Measurements from ENCODE around the gene VWA3B. TPM values are rescaled to one million over a fixed set of nuclear protein-coding genes. Genes with fewer than 3 reads are reported as not detected.
A peak's percentile ranks its signal among the peaks of the same experiment; 100 is the strongest.
"Not testable (repeated sequence)": the region's sequence is repeated elsewhere in the genome, so short reads cannot be mapped to it uniquely, and the experiment has no call there.

Gene VWA3B
- total RNA-seq, 1 experiment from 2014 or later = not detected

DNA sequence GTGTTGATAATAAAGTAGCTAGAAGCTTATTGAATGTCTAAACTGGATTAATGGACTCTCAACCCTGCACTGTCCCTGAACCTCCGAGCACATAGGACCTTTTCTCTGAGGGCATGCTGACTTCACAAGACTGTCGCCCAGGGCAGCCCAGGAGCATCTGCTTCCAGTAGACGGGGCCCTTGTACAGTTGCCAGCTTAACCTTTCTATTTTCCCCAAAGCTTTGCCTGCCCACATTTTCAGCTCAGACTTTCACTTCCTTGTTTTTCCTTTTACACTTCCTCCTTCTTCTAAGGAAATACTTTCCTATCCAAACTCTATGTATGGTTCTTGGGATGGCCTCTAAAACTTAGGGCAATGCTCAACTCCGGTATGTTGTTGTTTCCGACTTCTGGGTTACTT lies 1.3 kb downstream of the VWA3B start:
- DNase-seq (ENCODE audit: low spot score) = no peak

DNA sequence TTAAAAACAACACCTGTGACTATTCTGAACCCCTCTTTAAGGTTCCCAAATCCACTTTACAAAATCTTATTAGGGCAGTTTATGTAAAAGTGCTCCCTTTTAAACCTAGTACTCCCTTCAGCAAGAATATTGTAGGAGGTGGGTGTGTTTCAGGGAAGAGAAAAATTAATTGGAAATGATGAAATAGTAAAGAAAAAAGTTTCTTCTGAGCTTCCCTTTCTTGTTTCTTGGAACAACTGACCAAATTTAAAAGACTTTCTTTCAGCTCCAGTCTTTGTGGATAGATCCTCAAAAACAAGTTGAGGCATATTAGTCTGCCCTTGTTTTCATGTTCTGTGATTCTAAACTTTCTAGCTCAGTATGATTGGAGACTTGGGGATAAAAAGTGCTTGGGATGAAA lies 3.0 kb downstream of the VWA3B start:
- no peak for DNase-seq (ENCODE audit: low spot score)

DNA sequence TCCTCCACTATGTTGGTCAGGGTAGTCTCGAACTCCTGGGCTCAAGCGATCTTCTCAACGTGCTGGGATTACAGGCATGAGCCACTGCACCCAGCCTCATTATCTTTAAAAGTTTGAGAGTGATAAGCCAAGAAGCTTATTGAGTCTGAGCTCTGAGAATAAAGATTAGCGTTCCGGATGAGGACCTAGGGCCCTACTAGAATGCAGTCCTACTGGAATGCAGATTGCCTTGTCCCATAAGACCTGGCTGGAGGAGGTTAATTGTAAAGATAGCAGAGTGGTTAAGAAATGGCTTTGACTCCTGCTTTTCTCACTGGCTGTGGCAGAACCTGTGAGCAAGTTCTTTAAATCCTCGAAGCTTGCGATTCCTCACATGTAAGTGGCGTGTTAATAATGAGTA lies 4.0 kb downstream of the VWA3B start:
- no peak for DNase-seq (ENCODE audit: low spot score)

DNA sequence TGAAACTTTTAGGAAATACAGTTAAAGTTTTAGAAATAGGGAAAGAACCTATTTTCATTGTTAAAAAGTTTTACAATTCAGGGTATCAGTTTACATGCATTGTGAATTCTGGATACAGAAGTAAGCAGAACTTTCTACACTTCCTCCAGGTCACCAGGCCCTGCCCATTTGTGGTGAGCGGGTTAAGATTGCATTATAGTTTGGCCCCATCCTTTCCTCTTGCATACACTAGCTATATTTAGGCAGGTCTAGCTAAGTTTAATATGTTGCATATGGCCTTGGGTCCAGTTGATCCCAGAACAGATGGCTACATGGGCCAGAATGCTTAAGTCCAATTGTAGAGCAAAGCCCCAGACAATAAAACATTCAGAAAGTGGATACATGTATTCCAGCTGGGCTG lies 4.8 kb downstream of the VWA3B start:
- DNase-seq (ENCODE audit: low spot score) = no peak

DNA sequence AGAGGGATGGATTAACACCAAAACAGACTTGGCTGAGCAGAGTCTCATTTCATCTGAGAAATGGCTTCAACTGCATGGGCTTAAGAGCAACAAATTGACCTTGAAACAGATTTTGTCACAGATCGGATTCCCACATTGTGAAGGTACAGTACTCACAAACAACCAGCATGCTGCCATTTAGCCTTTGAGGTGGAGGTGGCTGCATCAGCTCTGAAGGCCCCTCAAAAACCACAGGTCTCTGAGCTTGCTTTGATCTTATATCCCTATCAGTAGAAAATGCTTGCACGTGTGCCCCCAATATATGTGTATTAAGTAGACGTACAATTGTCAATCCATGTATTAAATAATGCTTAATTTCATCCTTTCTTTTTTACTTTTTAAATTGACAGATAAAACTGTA lies 6.2 kb downstream of the VWA3B start:
- no peak for DNase-seq (ENCODE audit: low spot score)

DNA sequence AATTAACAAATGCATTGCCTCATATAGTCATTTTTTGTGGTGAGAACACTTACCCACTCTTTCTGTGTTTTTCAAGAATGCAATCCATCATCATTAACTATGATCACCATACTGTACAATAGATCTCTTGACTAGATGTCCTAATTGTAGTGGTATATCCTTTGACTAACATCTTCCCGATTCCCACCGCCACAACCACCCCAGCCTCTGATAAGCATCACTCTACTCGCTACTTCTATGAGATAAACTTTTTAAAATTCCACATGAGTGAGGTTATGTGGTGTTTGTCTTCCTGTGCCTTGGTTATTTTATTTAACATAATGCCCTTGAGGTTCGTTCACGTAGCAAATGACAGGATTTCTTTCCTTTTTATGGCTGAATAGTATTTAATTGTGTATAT lies 6.6 kb downstream of the VWA3B start:
- no peak for DNase-seq (ENCODE audit: low spot score)

DNA sequence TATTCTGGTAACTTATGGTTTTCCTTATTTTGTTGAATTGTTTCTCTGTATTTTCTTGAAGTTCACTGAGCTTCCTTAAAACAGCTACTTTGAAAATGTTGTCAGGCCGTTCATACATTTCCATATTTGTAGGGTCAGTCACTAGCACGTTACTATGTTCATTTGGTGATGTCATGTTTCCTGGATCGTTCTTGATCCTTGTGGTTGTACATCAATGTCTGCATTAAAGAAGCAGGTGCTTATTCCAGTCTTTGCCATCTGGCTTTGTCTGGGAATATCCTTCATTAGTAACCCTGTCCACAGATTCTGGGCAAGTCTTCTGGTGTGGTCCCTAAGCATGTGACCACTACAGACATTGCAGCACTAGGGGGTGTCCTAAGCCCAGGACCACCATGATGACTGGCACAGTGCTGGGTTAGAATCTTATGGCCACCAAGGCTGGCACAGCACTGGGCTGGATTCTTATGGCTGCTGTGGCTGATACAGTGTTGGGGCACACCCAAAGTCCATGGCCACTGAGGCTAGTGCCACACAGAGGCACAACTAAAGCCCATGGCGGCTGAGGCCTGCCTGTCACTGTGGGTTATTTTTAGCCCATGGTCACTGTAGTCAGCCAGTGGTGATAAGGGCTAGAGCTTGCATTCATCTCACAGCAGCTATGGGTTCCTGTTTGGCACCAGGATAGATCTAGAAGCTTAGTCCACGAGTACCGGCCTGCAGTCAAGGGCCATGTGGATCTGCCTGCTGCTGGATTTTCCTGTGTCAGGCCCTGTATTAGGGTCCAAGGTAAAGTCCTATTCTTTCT lies 13.2 kb downstream of the VWA3B start:
- DNase-seq (ENCODE audit: low spot score) = no peak

DNA sequence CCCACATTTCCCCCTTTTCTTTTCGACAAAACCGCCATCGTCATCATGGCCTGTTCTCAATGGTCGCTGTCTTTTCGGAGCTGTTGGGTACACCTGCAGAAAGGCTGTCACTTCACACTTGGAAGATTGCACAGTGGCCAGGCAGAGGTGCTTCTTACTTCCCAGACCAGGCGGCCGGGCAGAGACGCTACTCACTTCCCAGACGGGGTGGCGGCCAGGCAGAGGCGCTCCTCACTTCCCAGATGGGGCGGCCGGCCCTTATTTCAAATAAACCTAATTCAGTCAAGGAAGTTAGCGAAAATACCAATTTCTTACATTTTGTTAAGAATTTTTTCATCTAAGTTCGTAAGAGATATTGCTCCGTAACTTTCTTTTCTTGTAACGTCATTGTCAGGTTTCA lies 15.3 kb downstream of the VWA3B start:
- not testable (repeated sequence) for DNase-seq (ENCODE audit: low spot score)

DNA sequence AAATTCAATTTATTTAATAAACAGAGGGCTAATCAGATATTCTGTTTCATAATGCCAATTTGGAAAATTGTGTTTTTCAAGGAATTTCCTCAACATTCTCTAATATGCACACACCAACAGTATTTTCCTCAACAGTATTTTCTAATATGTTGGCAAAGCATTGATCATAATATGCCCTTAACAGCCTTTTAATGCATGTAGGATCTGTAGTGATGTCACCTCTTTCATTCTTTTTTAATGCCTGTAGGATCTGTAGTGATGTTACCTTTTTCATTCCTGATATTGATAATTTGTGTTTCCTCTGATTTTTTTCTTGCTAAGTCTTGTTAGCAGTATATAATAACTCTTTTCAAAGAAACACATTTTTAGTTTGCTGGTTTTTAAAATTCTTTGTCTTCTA lies 15.9 kb downstream of the VWA3B start:
- DNase-seq (ENCODE audit: low spot score) = no peak

DNA sequence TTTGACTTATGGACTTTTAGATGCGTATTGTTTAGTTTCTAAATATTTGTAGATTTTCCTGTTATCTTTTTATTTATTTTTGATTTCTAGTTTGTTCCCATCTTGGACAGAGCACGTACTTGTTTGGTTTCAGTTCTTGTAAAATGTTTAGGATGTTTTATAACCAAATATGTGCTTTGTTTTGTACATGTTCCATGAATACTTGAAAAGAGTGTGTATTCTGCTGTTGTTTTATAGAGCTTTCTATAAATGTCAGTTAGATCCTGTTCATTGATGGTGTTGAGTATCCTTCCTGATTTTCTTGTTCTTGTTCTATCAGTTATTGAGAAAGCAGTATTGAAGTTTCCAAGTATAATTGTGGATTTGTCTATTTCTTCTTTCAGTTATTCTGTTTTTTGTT lies 21.1 kb downstream of the VWA3B start:
- no peak for DNase-seq (ENCODE audit: low spot score)

DNA sequence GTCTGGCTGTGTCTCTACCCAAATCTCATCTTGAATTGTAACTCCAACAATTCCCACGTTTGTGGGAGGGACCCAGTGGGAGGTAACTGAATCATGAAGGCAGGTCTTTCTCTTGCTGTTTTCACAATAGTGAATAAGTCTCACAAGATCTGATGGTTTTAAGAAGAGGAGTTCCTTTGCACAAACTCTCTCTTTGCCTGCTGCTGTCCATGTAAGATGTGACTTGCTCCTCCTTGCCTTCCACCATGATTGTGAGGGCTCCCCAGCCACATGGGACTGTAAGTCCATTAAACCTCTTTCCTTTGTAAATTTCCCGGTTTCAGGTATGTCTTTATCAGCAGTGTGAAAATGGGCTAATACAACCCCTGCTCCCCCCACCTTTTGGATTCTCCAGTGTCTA lies 23.8 kb downstream of the VWA3B start:
- no peak for DNase-seq (ENCODE audit: low spot score)

DNA sequence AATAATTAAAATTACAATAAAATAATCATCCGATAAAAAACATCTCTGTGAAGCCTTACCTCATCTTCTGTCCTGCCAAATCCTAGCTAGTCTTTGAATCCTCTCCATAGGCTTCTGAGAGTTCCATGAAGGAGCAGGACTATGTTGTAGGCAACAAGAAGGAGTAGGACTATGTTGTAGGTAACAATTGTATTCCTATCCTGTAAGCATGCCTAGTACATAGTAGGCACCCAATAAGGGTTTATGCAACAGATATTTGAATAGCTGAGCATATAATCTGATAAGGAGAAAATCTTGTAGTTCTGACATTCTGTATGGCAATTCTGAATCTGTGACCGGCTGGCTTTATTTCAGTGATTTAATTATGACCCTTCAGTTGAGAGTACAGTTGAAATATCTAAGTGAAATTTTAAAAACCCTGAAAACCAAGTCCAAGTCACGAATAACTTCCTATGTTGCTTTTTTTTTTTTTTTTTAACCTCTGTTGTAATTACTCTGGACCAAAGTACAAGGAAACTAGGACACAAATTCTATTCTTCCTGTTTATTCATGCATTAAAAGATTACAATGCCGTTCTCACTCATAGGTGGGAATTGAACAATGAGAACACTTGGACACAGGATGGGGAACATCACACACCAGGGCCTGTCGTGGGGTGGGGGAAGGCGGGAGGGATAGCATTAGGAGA lies 27.8 kb downstream of the VWA3B start:
- no peak for DNase-seq (ENCODE audit: low spot score)

DNA sequence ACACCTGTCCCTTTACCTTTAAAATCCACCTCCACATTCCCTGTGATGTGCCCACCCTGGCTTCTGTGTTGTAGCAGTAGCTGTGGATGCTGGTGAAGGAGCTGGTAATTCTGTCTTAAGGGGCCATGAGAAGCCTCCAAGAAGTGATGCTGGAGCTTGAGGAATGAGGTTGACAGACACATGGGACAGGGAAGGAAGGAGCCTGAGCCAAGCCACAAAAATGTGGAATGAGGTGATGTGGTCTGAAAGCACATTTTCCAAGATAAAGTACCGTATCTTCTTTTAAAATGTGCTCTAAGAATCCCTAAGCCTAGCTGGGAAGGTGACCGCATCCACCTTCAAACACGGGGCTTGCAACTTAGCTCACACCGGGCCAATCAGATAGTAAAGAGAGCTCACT lies 31.2 kb downstream of the VWA3B start:
- DNase-seq (ENCODE audit: low spot score) = peak; percentile 75

DNA sequence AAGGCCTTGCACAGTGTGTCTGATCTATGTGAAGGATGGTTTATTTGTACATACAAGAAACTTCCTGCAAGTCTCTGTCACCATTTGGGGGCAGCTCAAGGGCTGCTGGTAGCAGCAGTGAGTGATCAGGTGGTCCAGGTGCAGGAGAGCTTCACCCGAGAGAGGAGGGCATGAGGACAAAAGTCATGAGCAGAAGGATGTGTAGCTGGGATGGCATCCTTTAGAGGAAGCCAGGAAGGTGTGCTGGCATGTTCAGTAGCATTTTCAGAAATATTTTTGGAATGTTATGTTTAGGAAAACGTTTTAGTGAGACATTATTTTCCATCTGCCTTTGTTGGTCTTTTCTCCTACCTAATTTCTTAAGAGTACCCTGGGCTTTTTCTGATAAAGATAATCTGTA lies 31.9 kb downstream of the VWA3B start:
- DNase-seq (ENCODE audit: low spot score) = no peak

DNA sequence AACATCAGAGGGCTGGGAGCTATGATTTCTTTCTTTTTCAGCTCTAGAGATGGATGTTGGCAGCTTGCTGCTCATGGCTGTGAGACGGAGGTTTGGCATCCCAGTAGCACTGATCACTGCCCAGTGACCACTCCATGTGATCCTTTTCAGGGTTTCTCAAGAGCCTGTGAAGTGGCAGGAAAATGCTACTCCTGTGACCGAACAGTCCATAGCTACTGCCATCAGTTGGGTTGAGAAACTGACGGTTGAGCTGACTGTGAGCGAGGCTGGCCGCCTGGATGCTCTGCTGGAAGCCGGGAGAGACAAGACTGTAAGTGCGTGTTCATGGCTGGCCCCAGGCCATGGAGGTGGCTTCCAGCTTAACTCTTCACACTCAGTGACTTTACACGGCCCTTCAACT lies 34.2 kb downstream of the VWA3B start:
- no peak for DNase-seq (ENCODE audit: low spot score)

DNA sequence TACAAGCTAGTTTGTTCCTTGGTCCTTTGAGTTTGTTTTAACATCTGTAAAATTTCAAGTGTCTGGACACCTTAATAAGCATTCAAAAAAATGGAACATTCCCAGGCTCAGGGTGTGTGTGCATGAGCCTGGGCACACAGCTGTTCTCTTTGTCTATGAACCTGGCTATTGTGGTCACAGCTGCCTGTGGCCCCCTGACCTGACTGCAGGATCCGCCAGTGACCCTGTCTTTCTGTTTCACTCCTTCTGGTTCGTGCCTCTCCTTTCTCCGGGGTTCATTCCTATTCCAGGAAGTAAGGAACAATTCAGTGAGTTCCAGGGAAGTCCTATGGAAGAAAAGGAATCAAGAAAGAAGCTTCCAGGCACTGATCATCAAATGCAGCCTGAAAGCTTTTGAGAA lies 35.6 kb downstream of the VWA3B start:
- DNase-seq (ENCODE audit: low spot score) = no peak

DNA sequence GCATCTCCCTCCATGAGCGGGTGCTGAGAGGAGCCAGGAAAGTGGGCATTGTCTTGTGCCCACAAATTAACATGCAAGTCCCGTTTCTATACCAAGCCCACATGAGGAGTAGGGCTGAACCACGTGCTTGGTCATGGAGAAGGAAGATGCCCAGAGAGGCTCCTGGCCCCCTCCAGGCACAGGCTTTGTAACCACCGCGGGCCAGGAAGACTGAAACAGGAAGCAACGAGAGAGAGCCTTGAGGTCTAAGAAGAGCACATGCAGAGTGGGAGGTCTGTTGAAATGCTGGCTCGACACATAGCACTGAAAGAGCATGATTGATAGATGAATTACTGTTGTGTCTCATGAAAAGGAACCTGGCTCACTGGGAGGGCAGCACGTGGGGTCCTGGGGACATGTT lies 36.3 kb downstream of the VWA3B start:
- DNase-seq (ENCODE audit: low spot score) = no peak

DNA sequence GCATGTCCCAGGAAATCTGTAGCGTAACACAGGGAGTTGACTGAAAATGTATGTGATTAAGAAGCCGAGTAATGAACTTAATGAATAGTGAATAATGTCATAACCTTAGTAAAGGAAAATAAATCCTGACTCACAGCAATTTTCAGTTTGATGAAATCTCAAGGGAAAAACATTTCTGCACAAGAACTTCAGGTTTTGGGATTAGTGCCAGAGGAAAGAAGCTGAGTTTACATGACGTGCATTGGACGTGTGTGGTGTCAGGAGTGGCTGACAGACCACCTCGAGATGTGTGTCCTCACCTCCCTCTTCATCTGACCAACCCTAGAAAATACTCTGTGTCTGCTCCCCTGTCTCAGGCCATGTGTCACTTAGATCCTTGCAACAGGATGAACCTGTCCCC lies 39.1 kb downstream of the VWA3B start:
- no peak for DNase-seq (ENCODE audit: low spot score)

DNA sequence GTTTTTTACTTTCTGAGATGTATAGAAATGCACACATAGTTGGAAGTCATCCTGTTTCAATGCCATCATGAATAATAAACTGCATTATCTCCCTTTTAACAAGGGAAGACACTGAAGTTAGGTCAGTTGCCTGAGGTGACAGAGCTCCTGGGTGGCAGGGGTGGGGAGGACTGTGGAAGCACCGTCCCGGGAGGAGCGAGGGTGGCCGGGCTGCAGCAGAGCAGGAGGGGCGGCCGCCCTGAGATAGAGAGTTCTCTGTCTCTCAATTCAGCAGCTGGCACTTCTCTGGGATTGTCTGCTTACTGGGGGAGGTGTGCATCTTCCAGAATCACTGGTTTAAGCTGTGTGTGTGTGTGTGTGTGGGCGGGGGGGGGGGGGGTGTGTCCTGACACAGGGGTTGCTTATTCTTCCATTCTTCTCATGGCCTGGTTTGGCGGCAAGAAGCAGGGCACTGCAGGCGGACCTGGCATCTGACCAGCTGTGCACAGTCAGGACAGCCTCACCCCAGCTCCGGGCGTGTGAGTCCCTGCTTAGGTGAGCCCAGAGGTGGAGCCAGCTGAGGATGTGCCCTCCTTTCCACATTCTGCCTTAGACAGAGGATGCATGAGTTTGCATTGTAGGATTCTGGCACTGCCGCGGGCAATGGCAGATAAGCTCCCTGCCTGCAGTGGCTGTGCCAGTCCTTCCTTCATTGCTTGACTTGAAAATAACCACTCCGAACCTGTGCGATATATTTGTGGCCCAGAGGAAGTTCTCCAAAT lies 40.4 kb downstream of the VWA3B start:
- DNase-seq (ENCODE audit: low spot score) = no peak

DNA sequence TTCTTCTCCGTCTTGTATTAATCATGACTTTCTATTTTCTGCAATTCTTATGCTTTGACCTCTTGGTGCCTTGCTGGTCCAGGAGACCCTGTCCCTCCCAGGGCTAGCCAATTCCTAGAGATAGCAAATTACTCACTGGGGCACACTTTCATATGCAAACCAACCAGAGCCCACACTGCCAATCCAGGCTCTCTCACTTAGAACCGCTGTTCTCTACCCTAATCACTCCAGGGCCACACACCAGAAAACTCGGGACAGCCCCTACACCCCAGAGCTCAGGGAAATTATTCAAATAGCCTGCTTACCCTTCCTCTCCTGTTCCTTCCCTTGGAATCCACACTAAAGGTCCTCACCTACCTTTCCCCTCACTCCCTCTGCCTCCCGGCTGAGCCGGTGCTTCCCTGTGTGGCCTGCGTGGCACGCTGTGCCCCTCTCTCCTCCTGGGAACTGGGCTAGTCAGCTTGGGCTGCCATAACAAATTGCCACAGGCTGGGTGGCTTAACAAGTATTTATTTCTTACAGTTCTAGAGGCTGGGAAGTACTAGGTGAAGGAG lies 41.7 kb downstream of the VWA3B start:
- DNase-seq (ENCODE audit: low spot score) = no peak

DNA sequence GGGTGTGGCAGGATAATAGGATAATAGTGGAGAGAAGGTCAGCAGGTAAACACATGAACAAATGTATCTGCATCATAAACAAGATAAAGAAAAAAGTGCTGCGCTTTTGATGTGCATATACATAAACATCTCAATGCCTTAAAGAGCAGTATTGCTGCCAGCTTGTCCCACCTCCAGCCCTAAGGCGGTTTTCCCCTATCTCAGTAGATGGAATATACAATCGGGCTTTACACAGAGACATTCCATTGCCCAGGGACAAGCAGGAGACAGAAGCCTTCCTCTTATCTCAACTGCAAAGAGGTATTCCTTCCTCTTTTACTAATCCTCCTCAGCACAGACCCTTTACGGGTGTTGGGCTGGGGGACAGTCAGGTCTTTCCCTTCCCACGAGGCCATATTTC lies 43.1 kb downstream of the VWA3B start:
- DNase-seq (ENCODE audit: low spot score) = not testable (repeated sequence)

DNA sequence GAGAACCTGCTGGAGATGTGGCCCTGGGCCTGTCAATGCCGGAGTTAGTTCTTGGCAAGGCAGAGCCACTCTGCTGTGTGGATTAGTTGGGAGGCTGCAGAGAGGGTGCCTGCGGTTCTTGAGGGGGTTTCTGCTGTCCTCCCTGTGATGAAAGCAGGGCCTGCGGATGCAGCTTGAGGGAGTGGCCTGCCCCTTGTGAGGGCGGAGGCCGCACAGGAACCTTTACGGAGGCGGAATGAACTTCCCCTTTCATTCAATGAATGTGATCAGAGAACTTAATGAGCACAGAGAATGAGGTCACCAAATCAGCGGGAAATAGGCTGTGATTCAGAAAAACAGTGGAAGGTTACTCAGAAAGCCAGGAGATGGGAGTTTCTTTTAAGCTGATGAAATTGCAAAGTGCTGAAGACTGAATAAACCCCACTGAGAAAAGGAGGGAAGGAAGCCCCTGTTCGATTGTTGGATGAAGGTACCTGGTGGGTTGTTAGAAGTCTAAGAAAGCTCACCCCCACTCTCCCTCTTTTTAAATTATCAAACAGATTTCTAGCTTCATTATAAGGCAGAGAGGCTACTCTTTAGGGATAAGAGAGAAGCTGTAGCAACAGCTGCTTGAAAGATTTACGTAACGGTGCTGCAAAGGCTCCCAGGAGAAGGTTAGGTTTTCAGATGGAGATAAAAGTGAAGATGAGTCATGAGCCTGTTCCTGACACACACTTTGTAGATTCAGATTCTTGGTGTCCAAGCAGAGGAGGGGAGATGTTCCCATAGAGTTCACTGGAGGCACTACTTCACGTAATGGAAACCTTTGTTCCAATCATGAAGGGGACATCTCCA lies 47.4 kb downstream of the VWA3B start:
- DNase-seq (ENCODE audit: low spot score) = no peak
